GM23248 (cell line): ENCODE results near the gene DOCK10.

Experiments
- EZH2 ChIP-seq: fragments of 200-600 bp; sonication (generic); IDR thresholded peaks from 2 replicates; pipeline ENCODE4 v1.6.1; 2018; ENCODE audit warnings: antibody characterized with exemption, mild to moderate bottlenecking; ENCODE audit not compliant: insufficient read depth, poor library complexity, severe bottlenecking
- EZH2phosphoT487 ChIP-seq: fragments of 200-600 bp; sonication (generic); IDR thresholded peaks from 2 replicates; pipeline ENCODE4 v1.6.1; 2018; ENCODE audit warnings: antibody characterized with exemption, moderate library complexity, mild to moderate bottlenecking, low read depth; ENCODE audit not compliant: insufficient read depth

- TF ChIP-seq EZH2phosphoT487 = no peak
- TF ChIP-seq EZH2 = no peak
Measured at GRCh38 chr2:224881846-224882245, 160.4 kb downstream of the DOCK10 start.
